ENCODE results near the gene RALGAPA2. TPM values are rescaled to one million over a fixed set of nuclear protein-coding genes. Genes with fewer than 3 reads are reported as not detected.

RALGAPA2 gene
- total RNA-seq, 1 donor from 2014 or later = 46.7 TPM

DNA sequence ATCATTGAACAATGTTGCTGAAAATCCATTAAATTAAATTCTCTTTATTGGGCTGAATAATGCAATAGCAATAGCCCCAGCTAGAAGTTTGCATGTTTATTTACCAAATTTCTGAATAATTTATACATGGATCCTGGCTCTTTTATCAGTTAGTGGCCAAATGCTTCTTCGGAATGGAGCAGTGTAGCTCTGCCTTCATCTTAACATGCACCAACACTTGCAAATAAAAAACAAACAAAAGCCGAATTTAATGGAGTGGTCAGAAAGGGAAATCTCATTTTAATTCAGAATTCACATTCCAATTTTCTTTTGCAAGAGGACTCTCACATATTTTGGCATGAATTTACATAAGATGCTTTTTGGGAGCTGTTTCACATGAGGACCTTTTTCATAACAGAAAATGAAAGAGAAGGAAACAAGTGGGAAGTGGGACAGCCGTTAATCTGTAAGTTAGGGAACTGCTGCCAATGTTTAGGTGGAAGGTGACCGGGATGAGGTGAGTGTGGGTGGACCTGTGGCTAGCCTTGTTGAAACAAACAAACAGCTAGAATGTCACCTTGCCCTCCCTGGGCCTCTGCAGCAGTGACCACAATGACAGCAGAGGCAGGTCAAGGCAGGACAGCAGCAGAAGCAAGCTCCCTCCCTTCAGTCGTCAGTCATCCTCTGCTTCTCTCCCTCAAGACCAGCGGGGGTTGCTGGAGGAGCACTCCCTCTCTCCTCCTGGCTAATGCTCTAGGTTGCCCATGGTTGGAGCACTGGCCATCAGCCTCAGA is 271.4 kb downstream of the RALGAPA2 start:
- DNase-seq (ENCODE audit: low spot score) = no peak

GRCh38 chr20:20440481-20440880 is 272.0 kb downstream of the RALGAPA2 start:
- DNase-seq (ENCODE audit: low spot score) = no peak

DNA sequence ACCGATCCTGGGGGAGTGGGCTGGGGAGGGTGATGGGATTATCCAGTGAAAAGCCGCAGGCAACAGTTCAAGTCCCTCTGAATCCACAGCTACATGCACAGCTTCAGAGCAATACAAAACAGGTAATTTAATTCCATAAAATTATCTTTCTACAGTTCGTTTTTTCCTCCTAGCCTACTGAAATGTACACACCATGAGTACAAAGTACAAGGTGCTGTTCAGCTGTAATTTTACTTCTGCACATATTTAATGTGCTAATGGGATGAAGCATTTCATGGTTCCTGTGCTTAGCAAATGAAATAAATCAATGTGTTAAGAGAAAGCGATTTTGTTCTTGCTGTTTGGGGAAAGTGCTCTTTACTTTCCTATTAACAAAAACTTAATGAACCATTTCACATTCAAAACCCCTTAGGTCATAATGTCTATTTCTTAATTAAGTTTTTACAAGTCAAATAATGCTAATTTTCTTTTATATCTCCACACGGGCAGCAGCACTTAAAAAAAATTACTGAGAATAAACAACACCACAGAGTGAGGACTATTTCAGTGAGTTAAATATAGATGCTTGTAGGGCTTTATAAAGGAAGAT is 272.7 kb downstream of the RALGAPA2 start:
- no peak for DNase-seq (ENCODE audit: low spot score)

GRCh38 chr20:20437314-20437713 is 275.1 kb downstream of the RALGAPA2 start:
- DNase-seq (ENCODE audit: low spot score) = no peak

DNA sequence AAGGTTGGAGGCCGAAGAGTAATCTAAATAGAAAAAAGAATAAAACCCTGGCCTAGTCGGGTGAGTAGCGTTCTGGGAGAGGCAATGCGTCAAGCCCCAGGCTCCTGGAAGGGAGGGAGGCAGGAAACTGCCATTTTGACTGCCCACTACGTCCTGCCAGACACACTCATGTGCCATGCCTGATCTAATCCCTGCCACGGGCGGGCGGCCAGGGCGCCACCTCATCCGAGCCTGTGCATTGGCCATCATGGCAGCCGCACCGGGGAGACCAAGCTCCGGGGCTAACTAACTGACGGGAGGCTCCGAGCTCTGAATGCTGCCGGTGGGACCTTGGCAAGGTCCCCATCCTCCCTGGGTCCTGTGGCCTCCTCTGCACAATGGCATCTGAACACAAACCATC is 275.8 kb downstream of the RALGAPA2 start:
- no peak for DNase-seq (ENCODE audit: low spot score)

GRCh38 chr20:20435453-20435852 is 277.0 kb downstream of the RALGAPA2 start:
- no peak for DNase-seq (ENCODE audit: low spot score)

DNA sequence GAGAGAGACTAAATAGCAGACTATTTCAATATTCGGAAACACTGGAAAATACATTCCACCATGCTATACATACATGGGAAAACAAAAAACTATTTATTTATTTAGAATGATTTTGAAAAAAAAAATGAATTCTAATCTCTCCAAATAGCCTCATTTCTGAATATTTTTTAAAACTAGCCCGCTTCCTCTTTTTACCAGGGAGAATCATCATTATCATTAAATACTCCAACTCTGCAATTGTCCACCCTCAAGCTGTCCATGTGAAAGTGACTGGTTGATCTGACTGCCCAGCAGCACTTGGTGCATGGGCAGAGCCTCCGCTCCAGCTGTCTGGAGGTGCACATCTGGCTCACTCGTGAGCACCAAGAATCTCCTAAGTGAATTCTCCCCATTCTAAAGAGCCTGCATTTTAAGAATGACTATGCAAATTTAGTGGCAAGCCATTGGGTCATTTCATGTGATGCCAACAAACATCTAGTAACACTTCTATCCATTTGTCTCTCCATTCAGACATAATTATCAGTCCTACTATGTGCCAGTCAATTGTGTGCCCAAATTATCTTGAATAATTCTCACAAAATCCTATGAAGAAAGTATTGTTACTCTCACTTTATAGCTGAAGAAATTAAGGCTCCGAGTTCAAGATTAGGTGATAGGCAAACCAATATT is 279.7 kb downstream of the RALGAPA2 start:
- DNase-seq (ENCODE audit: low spot score) = no peak

DNA sequence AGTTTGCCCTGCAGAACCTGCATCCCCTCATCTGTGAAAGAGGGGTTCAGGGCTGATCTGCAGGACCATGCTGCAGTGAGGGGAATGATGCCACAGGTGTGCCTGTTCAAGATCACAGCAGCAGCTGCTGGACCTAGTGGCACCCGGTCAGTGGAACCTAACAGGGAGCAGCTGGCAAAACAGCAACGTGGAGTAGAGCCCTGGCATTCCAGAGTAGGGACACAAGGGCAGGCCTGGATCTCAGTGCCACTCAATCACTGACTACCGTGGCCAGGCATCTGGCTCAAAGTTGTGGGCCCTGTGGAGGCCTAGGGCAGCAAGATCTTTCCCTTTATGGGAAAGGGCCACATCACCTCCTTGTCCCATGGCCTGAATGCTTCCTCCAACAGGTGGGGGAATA is 282.4 kb downstream of the RALGAPA2 start:
- DNase-seq (ENCODE audit: low spot score) = no peak

DNA sequence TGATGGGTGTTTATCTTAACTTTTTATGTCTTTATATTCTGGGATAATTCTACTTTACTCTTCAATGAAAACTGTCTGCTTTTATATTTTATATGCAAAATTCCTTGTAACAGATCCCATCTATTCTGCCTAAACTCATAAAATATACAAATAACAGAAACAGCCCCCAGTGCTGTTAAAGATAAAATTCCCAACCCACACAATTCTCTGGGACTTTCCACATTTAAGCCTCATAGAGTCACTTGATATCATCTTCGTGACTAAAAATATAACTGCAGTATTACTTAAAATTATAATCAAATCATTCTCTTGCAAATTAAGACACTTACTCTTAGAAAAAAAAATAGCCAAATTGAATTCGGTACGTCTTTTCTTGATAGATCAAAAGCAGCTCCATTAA is 284.4 kb downstream of the RALGAPA2 start:
- no peak for DNase-seq (ENCODE audit: low spot score)

- no peak for DNase-seq (ENCODE audit: low spot score)
These were observed 285.1 kb downstream of the RALGAPA2 start for GRCh38 chr20:20427227-20427864.

DNA sequence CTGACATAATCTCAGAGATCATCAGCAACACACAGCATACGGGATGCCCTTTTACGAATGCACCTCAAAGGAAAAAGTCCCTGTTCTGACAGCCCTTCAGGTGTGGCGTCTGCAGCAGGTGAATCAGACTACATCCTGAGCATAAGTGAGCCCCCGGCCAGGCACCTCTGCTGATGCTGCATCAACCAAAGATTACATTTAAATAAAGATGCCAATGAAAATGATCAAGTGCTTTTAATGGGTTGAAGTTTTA is 285.9 kb downstream of the RALGAPA2 start:
- DNase-seq (ENCODE audit: low spot score) = no peak

GRCh38 chr20:20425823-20426654 is 286.4 kb downstream of the RALGAPA2 start:
- DNase-seq (ENCODE audit: low spot score) = no peak

DNA sequence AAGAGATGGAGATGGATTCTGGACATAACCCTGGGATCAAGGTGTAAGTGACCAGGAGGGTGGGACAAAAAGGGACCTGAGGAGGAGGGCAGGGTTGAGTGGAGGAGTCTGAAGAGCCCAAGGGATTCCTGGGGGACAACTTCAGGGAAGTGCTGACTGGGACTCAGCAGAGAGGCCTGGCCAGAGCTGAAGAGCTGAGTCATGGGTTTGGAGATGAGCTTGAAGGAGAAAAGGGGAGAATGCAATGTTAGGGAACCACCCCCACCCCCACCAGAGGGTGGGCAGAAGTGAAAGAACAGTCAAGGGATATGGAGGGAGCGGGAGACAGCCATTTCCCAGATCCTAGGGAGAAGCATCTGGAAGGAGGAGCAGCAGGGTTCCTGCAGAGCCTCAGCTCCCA is 289.3 kb downstream of the RALGAPA2 start:
- no peak for DNase-seq (ENCODE audit: low spot score)

DNA sequence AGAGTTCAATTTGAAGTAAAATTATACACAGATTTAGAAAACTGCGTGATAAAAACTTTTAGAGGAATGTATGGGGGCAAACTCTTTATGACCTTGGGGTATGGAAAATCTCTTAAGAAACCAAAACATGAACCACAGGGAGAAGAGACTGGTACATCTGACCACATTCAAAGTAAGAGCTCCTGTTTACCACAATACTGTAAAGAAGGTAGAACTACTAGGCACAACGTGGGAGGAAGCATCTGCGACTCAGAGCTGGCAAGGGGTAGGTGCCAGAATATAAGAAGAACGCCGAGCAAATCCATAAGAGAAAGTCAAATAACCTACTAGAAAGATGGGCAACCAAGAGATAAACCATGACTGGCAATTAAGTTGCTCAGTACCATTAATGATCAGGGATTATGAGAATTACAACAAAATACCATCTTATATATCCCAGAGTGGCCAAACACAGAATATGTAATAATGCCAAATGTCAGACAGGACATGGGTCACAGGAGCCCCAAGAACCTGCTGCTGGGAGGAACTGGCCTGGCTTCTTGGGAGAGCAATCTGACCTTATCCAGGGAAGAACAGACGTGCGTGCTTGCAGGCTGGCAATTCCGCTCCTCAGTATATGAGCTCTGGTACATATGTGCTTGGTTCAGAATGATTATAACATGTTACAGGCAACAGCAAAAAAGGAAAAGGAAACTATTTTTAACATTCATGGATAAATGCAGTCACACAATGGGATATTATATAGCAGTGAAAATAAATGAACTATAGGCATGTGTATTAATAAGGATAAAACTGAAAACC is 294.4 kb downstream of the RALGAPA2 start:
- DNase-seq (ENCODE audit: low spot score) = no peak

- no peak for DNase-seq (ENCODE audit: low spot score)
These were observed 297.1 kb downstream of the RALGAPA2 start for GRCh38 chr20:20415321-20415720.

DNA sequence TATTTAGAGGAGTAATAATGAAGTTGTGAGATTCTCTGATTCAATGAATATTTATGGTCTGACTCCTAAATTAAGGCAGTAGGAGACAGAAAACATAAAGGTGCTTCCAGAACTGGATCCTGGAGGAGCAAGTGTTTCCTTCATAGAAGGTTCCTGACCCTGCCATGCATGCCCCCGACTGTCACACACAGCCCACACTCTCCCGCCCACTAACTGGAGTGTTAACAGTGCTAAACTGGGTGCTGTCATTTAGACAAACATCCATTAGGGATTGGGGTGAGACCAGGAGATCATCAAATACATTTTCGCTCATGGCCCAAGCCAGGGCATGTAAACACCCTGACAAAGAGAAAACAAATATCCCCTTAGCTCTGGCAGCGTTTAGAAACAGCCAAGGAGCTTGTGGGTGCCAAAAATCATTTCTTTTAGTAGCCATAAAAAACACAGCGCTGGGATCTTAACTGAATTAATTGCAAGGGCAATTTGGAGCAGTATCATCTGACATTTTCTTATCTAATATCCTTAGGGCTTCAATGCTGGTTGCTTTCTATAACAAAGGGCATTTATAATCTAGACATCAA is 297.7 kb downstream of the RALGAPA2 start:
- no peak for DNase-seq (ENCODE audit: low spot score)

DNA sequence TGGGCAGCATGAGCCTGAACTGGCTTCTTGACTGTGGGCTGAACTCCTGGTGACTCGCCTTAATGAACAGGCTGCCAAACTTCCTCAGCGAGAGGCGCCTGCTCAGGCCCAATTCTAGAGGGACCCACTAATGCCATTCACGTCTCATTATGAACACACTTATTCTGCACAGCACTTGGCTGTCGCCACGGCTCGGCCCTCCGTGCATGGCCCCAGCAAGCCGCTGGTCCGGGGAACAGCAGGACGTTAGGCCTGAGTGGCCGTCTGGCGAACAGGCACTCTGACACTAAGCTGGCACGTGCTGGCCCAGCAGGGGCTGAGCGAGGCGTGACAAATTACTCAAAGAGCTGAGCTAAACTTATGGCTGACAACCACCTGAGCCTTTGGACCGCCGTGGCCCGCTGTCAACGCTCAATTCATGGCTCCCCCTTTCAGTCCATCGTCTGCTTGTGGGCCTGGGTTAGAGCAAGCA is 298.6 kb downstream of the RALGAPA2 start:
- no peak for DNase-seq (ENCODE audit: low spot score)

DNA sequence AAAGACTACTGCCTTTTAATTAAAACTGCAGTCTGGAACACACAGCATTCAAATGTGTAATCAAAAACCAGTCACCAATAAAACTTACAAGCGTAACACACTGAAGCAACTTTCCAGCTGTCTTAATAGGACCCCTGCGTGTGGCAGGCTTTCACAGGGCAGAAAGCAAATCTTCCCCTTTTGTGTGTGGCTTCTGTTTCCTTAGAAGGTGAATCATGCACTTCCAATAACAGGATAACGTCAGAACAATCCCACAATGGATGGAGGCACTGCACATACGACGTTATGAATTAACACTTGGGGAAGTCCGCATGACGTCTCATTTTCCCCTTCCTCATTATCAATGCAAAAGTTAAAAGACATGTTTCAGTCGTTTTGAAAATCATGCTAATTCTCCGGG is 299.7 kb downstream of the RALGAPA2 start:
- no peak for DNase-seq (ENCODE audit: low spot score)

DNA sequence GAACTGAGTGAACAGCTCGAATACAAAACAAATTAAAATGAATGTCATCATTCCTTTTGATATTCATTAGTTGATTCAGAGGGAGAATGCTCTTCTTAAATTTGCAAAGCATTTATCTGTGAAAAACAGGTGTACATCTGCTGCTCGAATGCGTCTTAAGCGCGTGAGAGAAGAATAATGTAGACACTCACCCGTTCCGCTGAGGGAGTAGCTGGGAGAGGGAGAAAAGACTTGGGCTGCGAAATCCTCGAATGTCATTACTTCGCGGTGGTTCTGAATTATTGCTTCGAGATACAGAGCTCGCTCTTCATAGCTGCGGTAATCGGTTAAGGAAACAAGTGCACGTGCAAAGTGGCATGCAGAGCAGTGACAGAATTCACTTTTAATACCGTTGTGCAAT is 300.6 kb downstream of the RALGAPA2 start:
- DNase-seq (ENCODE audit: low spot score) = no peak

- DNase-seq (ENCODE audit: low spot score) = no peak
These were observed 301.0 kb downstream of the RALGAPA2 start for GRCh38 chr20:20411402-20411801.
